ENCODE measurements around the gene PARP6.

The PARP6 gene

GRCh38 chr15:72272213-72272996 is at the start of gene PARP6:
TSS of gene PARP6 (minus strand) at chr15:72272554. CDS start at chr15:72267477, 5,077 bp downstream.
- DNase-seq (ENCODE audit: low spot score) = peak; percentile 98

- DNase-seq (ENCODE audit: low spot score) = peak; percentile 69
These were observed 47.8 kb upstream of the PARP6 start, which contains the start of gene CELF6 for GRCh38 chr15:72319985-72320671. TSS of gene CELF6 (minus strand) at chr15:72320157. CDS start at chr15:72319874, 283 bp downstream.

- DNase-seq (ENCODE audit: low spot score) = peak; percentile 68
These were observed 47.1 kb upstream of the PARP6 start for GRCh38 chr15:72319360-72319984.

- DNase-seq (ENCODE audit: low spot score) = no peak
These were observed 46.1 kb upstream of the PARP6 start for GRCh38 chr15:72318408-72318942.

GRCh38 chr15:72315706-72316370 is 43.5 kb upstream of the PARP6 start:
- DNase-seq (ENCODE audit: low spot score) = no peak

- DNase-seq (ENCODE audit: low spot score) = no peak
These were observed 41.5 kb upstream of the PARP6 start for GRCh38 chr15:72313881-72314280.

GRCh38 chr15:72313448-72313840 is 41.1 kb upstream of the PARP6 start:
- no peak for DNase-seq (ENCODE audit: low spot score)

- peak; percentile 89 for DNase-seq (ENCODE audit: low spot score)
These were observed 40.5 kb upstream of the PARP6 start for GRCh38 chr15:72312605-72313447.

- DNase-seq (ENCODE audit: low spot score) = no peak
These were observed 34.7 kb upstream of the PARP6 start for GRCh38 chr15:72307026-72307425.

- no peak for DNase-seq (ENCODE audit: low spot score)
These were observed 33.9 kb upstream of the PARP6 start for GRCh38 chr15:72306211-72306785.

- no peak for DNase-seq (ENCODE audit: low spot score)
These were observed 32.2 kb upstream of the PARP6 start for GRCh38 chr15:72304596-72304995.

GRCh38 chr15:72302955-72303354 is 30.6 kb upstream of the PARP6 start:
- DNase-seq (ENCODE audit: low spot score) = no peak

GRCh38 chr15:72289597-72290325 is 17.4 kb upstream of the PARP6 start:
- no peak for DNase-seq (ENCODE audit: low spot score)

GRCh38 chr15:72288796-72289596 is 16.6 kb upstream of the PARP6 start:
- no peak for DNase-seq (ENCODE audit: low spot score)

GRCh38 chr15:72285927-72286516 is 13.7 kb upstream of the PARP6 start:
- no peak for DNase-seq (ENCODE audit: low spot score)

- no peak for DNase-seq (ENCODE audit: low spot score)
These were observed 13.0 kb upstream of the PARP6 start for GRCh38 chr15:72285402-72285801.

GRCh38 chr15:72284781-72285180 is 12.4 kb upstream of the PARP6 start:
- no peak for DNase-seq (ENCODE audit: low spot score)

- DNase-seq (ENCODE audit: low spot score) = no peak
These were observed 9.4 kb upstream of the PARP6 start for GRCh38 chr15:72281713-72282112.

GRCh38 chr15:72280751-72281150 is 8.4 kb upstream of the PARP6 start:
- DNase-seq (ENCODE audit: low spot score) = no peak
